Liver (tissue), 3 donors: ENCODE data around the gene CCDC6.

Experiments
- RAD21 ChIP-seq, 2 donors: IDR thresholded peaks; 2 replicates each; pipeline ENCODE4 v1.6.1; 2016; ENCODE audit warnings: antibody characterized with exemption in 2 of 2, mild to moderate bottlenecking in 2 of 2
- SP1 ChIP-seq: IDR thresholded peaks from 2 replicates; pipeline ENCODE4 v1.6.1; 2018; ENCODE audit warnings: antibody characterized with exemption, mild to moderate bottlenecking
- TF ChIP-seq, protein P1 (sequence below): fragments of 150-350 bp; IDR thresholded peaks from 2 replicates; pipeline ENCODE4 v1.5.1; 2017; ENCODE audit warnings: improper control_type of control experiment, low read depth, low read length; ENCODE audit not compliant: missing input control
- donor health status: healthy.
- donor health status: healthy.

DNA sequence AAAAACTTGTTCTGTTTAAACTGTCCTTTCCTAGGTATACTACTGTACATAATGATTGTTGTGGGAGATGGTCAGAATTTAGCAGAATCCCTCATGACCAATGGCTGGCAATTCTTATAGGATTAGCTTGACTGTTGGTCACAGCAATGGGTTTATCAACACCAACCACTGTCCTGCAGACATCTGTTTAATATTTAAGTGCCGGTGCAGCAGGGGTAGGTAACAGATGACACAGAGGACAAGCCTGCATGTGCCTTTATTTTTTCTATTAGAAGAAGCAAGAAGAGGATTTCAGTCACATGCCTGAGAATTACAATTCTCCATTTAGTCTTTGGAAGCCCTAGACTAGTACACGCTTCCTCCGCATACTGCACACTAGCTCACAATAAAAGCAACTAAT, 48.4 kb downstream of the CCDC6 start:
- TF ChIP-seq, protein P1, sequence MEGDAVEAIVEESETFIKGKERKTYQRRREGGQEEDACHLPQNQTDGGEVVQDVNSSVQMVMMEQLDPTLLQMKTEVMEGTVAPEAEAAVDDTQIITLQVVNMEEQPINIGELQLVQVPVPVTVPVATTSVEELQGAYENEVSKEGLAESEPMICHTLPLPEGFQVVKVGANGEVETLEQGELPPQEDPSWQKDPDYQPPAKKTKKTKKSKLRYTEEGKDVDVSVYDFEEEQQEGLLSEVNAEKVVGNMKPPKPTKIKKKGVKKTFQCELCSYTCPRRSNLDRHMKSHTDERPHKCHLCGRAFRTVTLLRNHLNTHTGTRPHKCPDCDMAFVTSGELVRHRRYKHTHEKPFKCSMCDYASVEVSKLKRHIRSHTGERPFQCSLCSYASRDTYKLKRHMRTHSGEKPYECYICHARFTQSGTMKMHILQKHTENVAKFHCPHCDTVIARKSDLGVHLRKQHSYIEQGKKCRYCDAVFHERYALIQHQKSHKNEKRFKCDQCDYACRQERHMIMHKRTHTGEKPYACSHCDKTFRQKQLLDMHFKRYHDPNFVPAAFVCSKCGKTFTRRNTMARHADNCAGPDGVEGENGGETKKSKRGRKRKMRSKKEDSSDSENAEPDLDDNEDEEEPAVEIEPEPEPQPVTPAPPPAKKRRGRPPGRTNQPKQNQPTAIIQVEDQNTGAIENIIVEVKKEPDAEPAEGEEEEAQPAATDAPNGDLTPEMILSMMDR, result no peak
- TF ChIP-seq SP1 (no peak), RAD21 (IDR thresholded peaks at IDR 0.05) (no peak)
